Kidney capillary endothelial cell (primary cell): Measurements from ENCODE around the gene TMLHE.
"Not testable (repeated sequence)": the region's sequence is repeated elsewhere in the genome, so short reads cannot be mapped to it uniquely, and the experiment has no call there.

Experiments
- DNase-seq: peaks from one replicate; pipeline ENCODE4 v3.0.0-alpha.2; 2018; ENCODE audit warnings: low spot score

TMLHE gene

GRCh38 chrX:155612312-155613224 lies at the start of gene TMLHE, which contains the start of gene SPRY3:
Gene TMLHE, minus strand, starts transcription at chrX:155612952. Its CDS starts 67,676 bp downstream, at chrX:155545276.
Gene SPRY3, plus strand, starts transcription at chrX:155612586.
- peak; percentile 24 for DNase-seq

GRCh38 chrX:155662282-155662681 lies 49.5 kb upstream of the TMLHE start:
- DNase-seq = no peak

GRCh38 chrX:155645180-155645579 lies 32.4 kb upstream of the TMLHE start:
- no peak for DNase-seq

- no peak for DNase-seq
Observed at GRCh38 chrX:155643240-155643639, 30.5 kb upstream of the TMLHE start.

- not testable (repeated sequence) for DNase-seq
Observed at GRCh38 chrX:155641371-155641770, 28.6 kb upstream of the TMLHE start.

GRCh38 chrX:155637714-155638113 lies 25.0 kb upstream of the TMLHE start:
- no peak for DNase-seq

- DNase-seq = not testable (repeated sequence)
Observed at GRCh38 chrX:155635019-155635418, 22.3 kb upstream of the TMLHE start.

- no peak for DNase-seq
Observed at GRCh38 chrX:155632431-155633100, 19.8 kb upstream of the TMLHE start.

- DNase-seq = not testable (repeated sequence)
Observed at GRCh38 chrX:155620110-155620509, 7.4 kb upstream of the TMLHE start.

- no peak for DNase-seq
Observed at GRCh38 chrX:155615938-155616337, 3.2 kb upstream of the TMLHE start.

GRCh38 chrX:155613927-155614559 lies 1.3 kb upstream of the TMLHE start:
- DNase-seq = no peak

GRCh38 chrX:155611302-155611701 lies 1.4 kb downstream of the TMLHE start:
- DNase-seq = no peak

GRCh38 chrX:155592981-155593380 lies 19.8 kb downstream of the TMLHE start:
- DNase-seq = no peak

GRCh38 chrX:155592331-155592730 lies 20.4 kb downstream of the TMLHE start:
- DNase-seq = no peak

- DNase-seq = no peak
Observed at GRCh38 chrX:155577682-155578081, 35.1 kb downstream of the TMLHE start.

GRCh38 chrX:155563099-155563498 lies 49.7 kb downstream of the TMLHE start:
- no peak for DNase-seq

GRCh38 chrX:155544881-155545280 lies 67.9 kb downstream of the TMLHE start:
- DNase-seq = no peak

GRCh38 chrX:155535866-155536265 lies 76.9 kb downstream of the TMLHE start:
- DNase-seq = no peak

GRCh38 chrX:155534800-155535199 lies 78.0 kb downstream of the TMLHE start:
- DNase-seq = no peak

- DNase-seq = not testable (repeated sequence)
Observed at GRCh38 chrX:155527023-155527422, 85.7 kb downstream of the TMLHE start.

GRCh38 chrX:155514225-155514624 lies 98.5 kb downstream of the TMLHE start:
- DNase-seq = no peak

- DNase-seq = no peak
Observed at GRCh38 chrX:155505296-155505695, 107.5 kb downstream of the TMLHE start.

- not testable (repeated sequence) for DNase-seq
Observed at GRCh38 chrX:155495134-155495533, 117.6 kb downstream of the TMLHE start.
